Upper lobe of left lung (tissue), 6 donors: Measurements from ENCODE around the gene ZNF787. TPM values are rescaled to one million over a fixed set of nuclear protein-coding genes. Genes with fewer than 3 reads are reported as not detected.

Source experiments
- ATAC-seq, 2 donors: fragments of 200-7000 bp; cut with Tn5 transposase; one replicate each; pipeline ENCODE4 v1.9.1; 2022; ENCODE audit warnings: mild to moderate bottlenecking in 2 of 2, moderate library complexity in 2 of 2; ENCODE audit not compliant: low FRiP score in 2 of 2
- DNase-seq, 2 donors: peaks; one replicate each; pipeline ENCODE4 v3.0.0-alpha.2; 2019 to 2020
- H3K27ac ChIP-seq, 4 donors: fragments of 200-600 bp; sonication (generic); one replicate each; pipeline ENCODE4 v1.5.1; 2016 to 2019
- H3K27me3 ChIP-seq, 4 donors: fragments of 200-600 bp; sonication (generic); one replicate each; pipeline ENCODE4 v1.5.1; 2017 to 2019
- H3K36me3 ChIP-seq, 4 donors: fragments of 200-600 bp; sonication (generic); one replicate each; pipeline ENCODE4 v1.5.1; 2016 to 2019
- H3K4me1 ChIP-seq, 4 donors: fragments of 200-600 bp; sonication (generic); one replicate each; pipeline ENCODE4 v1.5.1; 2018 to 2019
- H3K4me3 ChIP-seq, 4 donors: fragments of 200-600 bp; sonication (generic); one replicate each; pipeline ENCODE4 v1.5.1; 2017 to 2019; ENCODE audit warnings: mild to moderate bottlenecking in 2 of 4, moderate library complexity in 1 of 4
- H3K9me3 ChIP-seq, 4 donors: fragments of 200-600 bp; sonication (generic); one replicate each; pipeline ENCODE4 v1.5.1; 2018 to 2019
- EP300 ChIP-seq, 4 donors: sonication (generic); formaldehyde crosslinking; IDR thresholded peaks; one replicate each; pipeline ENCODE4 v1.5.1; 2017; ENCODE audit warnings: antibody characterized with exemption in 4 of 4, control low read depth in 2 of 4
- POLR2A ChIP-seq, 4 donors: fragments of 450-650 bp; IDR thresholded peaks; one replicate each; pipeline ENCODE4 v1.5.1; 2016 to 2017; ENCODE audit warnings: antibody characterized with exemption in 4 of 4, mild to moderate bottlenecking in 2 of 4
- POLR2AphosphoS5 ChIP-seq, 2 donors: sonication (generic); formaldehyde crosslinking; IDR thresholded peaks; one replicate each; pipeline ENCODE4 v1.5.1; 2017; ENCODE audit warnings: antibody characterized with exemption in 2 of 2
- WGBS, 2 donors: methylation state at CpG; one replicate each; pipeline ENCODE4 v1.1.5; 2017 to 2018; 5-methylcytosine and 5-hydroxymethylcytosine counted together
- small RNA-seq, 4 donors: library from RNA; depleted of rRNA; stranded (forward); fragments of <200 nt; gene quantifications; one replicate each; pipeline ENCODE3, GENCODE V24; 2016
- total RNA-seq, 6 donors: library from RNA; depleted of rRNA in 4 of 6; stranded (reverse); fragments of >200 nt in 4 of 6; gene quantifications; one replicate each; pipeline versions ENCODE4 v1.1.0 to v1.2.1, GENCODE V29; 2016 to 2021
- TF ChIP-seq, protein P1 (sequence below), 6 experiments: fragments of 450-650 bp in 4 of 6; fragments of 200-600 bp in 2 of 6; sonication (generic) in 2 of 6; IDR thresholded peaks; one replicate each; pipeline ENCODE4 v1.5.1; 2016 to 2019; ENCODE audit warnings: antibody characterized with exemption in 6 of 6
- donor health status: DM: no; HTN: no; CAD: no; lungs with moderate emphysema.
- donor health status: DM: no; HTN: yes; CAD: no; lungs with severe emphysema.

ZNF787 gene
- total RNA-seq, 6 donors from 2014 or later: 20.5 to 45.4 (median 35.8) TPM

GRCh38 chr19:56066152-56067023 is 54.7 kb downstream of the ZNF787 start:
- H3K4me1 ChIP-seq: peaks cover 7 to 10% (median 8%) of the 10 kb centered on the region in 4 donors
- H3K9me3 ChIP-seq: no peaks in the 10 kb centered on the region
- TF ChIP-seq EP300 (IDR thresholded peaks at IDR 0.05): no peak
- TF ChIP-seq POLR2AphosphoS5 (IDR thresholded peaks at IDR 0.05): no peak
- TF ChIP-seq, protein P1, sequence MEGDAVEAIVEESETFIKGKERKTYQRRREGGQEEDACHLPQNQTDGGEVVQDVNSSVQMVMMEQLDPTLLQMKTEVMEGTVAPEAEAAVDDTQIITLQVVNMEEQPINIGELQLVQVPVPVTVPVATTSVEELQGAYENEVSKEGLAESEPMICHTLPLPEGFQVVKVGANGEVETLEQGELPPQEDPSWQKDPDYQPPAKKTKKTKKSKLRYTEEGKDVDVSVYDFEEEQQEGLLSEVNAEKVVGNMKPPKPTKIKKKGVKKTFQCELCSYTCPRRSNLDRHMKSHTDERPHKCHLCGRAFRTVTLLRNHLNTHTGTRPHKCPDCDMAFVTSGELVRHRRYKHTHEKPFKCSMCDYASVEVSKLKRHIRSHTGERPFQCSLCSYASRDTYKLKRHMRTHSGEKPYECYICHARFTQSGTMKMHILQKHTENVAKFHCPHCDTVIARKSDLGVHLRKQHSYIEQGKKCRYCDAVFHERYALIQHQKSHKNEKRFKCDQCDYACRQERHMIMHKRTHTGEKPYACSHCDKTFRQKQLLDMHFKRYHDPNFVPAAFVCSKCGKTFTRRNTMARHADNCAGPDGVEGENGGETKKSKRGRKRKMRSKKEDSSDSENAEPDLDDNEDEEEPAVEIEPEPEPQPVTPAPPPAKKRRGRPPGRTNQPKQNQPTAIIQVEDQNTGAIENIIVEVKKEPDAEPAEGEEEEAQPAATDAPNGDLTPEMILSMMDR (IDR thresholded peaks at IDR 0.05): peak; percentile 81 to 95 (median 86)
- no peak for TF ChIP-seq POLR2A (IDR thresholded peaks at IDR 0.05)
- no peaks in the 10 kb centered on the region for H3K36me3 ChIP-seq
- no peak overlapping the region for H3K27ac ChIP-seq
- WGBS, 2 donors: 4 to 6% methylated on average over 13 to 38 of the region's 39 CpGs
- H3K27me3 ChIP-seq: no peaks in the 10 kb centered on the region
- DNase-seq (peak; percentile 68 to 73), ATAC-seq (peak; percentile 70 to 85)
- H3K4me3 ChIP-seq: peak overlapping the region in 3 of 4 donors; percentile 14 to 33 (median 31)

GRCh38 chr19:56053596-56053995 is 67.5 kb downstream of the ZNF787 start:
- no peak for ATAC-seq
- DNase-seq: no peak
- H3K36me3 ChIP-seq: no peaks in the 10 kb centered on the region
- TF ChIP-seq POLR2A (IDR thresholded peaks at IDR 0.05) (no peak), EP300 (IDR thresholded peaks at IDR 0.05) (no peak), POLR2AphosphoS5 (IDR thresholded peaks at IDR 0.05) (no peak)
- TF ChIP-seq, protein P1 (IDR thresholded peaks at IDR 0.05): no peak
- H3K27ac ChIP-seq: no peak overlapping the region
- H3K27me3 ChIP-seq: no peaks in the 10 kb centered on the region
- H3K9me3 ChIP-seq: peaks cover 0 to 4% (median 0%) of the 10 kb centered on the region in 4 donors
- WGBS, 2 donors: 85 to 90% methylated on average over 18 of the region's 18 CpGs
- no peak overlapping the region for H3K4me3 ChIP-seq
- H3K4me1 ChIP-seq: no peaks in the 10 kb centered on the region

Small RNA genes within 50 kb of the gene (small RNA-seq; reads per million reads assigned to genes)
- 0 reads per million in 4 donors for gene AC024580.2
- 0 reads per million in 4 donors for gene RF00019

Other genes starting within 250 kb of the ZNF787 start
- not detected for gene NLRP13, start 189.0 kb downstream of the ZNF787 start, total RNA-seq
- not detected for gene NLRP8, start 173.5 kb downstream of the ZNF787 start, total RNA-seq
- gene NLRP5, start 134.5 kb downstream of the ZNF787 start, total RNA-seq: not detected
- 100 to 1,000 TPM in 2 of 6 donors, 10 to 100 TPM in 4; 29.2 to 131 (median 61.3) TPM for gene ZNF444, start 20.0 kb upstream of the ZNF787 start, total RNA-seq
- gene GALP, start 54.7 kb upstream of the ZNF787 start, total RNA-seq: not detected
- gene ZSCAN5B, start 76.5 kb upstream of the ZNF787 start, total RNA-seq: not detected
- not detected for gene ZSCAN5C, start 81.0 kb upstream of the ZNF787 start, total RNA-seq
- gene EDDM13, start 151.5 kb upstream of the ZNF787 start, total RNA-seq: 1 to 10 TPM in 1 of 6 donors, under 1 TPM in 1, not detected in 4; 0.89 to 1.2 TPM
- gene ZSCAN5A, start 193.5 kb upstream of the ZNF787 start, total RNA-seq: 10 to 100 TPM in 4 of 6 donors, 1 to 10 TPM in 2; 6.2 to 18.6 (median 11.3) TPM